SU-DHL-6 (cell line): ENCODE measurements around the gene REXO1.

Source experiments
- CTCF ChIP-seq: fragments of 200-600 bp; sonication (generic); IDR thresholded peaks from one replicate; pipeline ENCODE4 v1.5.1; 2017; ENCODE audit warnings: antibody characterized with exemption, mild to moderate bottlenecking, low read length, moderate library complexity; ENCODE audit not compliant: insufficient read depth, poor library complexity, severe bottlenecking
- EZH2phosphoT487 ChIP-seq: fragments of 200-600 bp; sonication (generic), shearing (Covaris generic); conservative IDR thresholded peaks from 2 replicates; pipeline ENCODE4 v1.6.1; 2018; ENCODE audit warnings: mild to moderate bottlenecking, antibody characterized with exemption, low read length, moderate library complexity, mixed read lengths

GRCh38 chr19:1779574-1779973 lies 68.7 kb downstream of the REXO1 start:
- TF ChIP-seq CTCF (no peak), EZH2phosphoT487 (no peak)
